K562 (cell line): ENCODE measurements around the gene PRPF18. TPM values are rescaled to one million over a fixed set of nuclear protein-coding genes. Genes with fewer than 3 reads are reported as not detected.
A peak's percentile ranks its signal among the peaks of the same experiment; 100 is the strongest.

Experiments used
- ATF2 ChIP-seq: sonication (generic); formaldehyde crosslinking; IDR thresholded peaks from 2 replicates; pipeline ENCODE4 v1.8.1; 2022; ENCODE audit warnings: missing genetic modification reagents
- BCL6 ChIP-seq: fragments of 250-450 bp; sonication (Bioruptor Pico); IDR thresholded peaks from 2 replicates; pipeline ENCODE4 v1.4.0; 2020
- CBX5 ChIP-seq: IDR thresholded peaks from 2 replicates; pipeline ENCODE4 v1.6.1; 2014; ENCODE audit warnings: low read depth, borderline replicate concordance
- CTCF ChIP-seq, 3 experiments: IDR thresholded peaks in 2 of 3; conservative IDR thresholded peaks in 1 of 3; 2 replicates each; pipeline ENCODE4 v1.5.1; 2011 to 2012; ENCODE audit warnings: low read length in 3 of 3, mild to moderate bottlenecking in 3 of 3, control low read depth in 2 of 3, improper control_type of control experiment in 1 of 3, inconsistent platforms in 1 of 3, low read depth in 1 of 3, mixed read lengths in 1 of 3, moderate library complexity in 1 of 3; ENCODE audit not compliant: insufficient read depth in 2 of 3
- DPF2 ChIP-seq: fragments of 450-650 bp; IDR thresholded peaks from 2 replicates; pipeline ENCODE4 v1.6.1; 2016
- ERF ChIP-seq: fragments of 450-650 bp; formaldehyde crosslinking; IDR thresholded peaks from 2 replicates; pipeline ENCODE4 v1.4.0; 2020; ENCODE audit warnings: mild to moderate bottlenecking, mixed read lengths
- GABPB1 ChIP-seq: sonication (generic); formaldehyde crosslinking; IDR thresholded peaks from 2 replicates; pipeline ENCODE4 v1.8.0; 2022; ENCODE audit warnings: mild to moderate bottlenecking, missing genetic modification reagents
- MLLT1 ChIP-seq, 2 experiments: fragments of 450-650 bp; IDR thresholded peaks; 2 replicates each; pipeline ENCODE4 v1.6.1; 2016
- NR3C1 ChIP-seq: sonication (generic); formaldehyde crosslinking; IDR thresholded peaks from 2 replicates; pipeline ENCODE4 v1.8.1; 2022; ENCODE audit warnings: missing genetic modification reagents
- POLR2G ChIP-seq: fragments of 200-400 bp; formaldehyde crosslinking; IDR thresholded peaks from 2 replicates; pipeline ENCODE4 v1.6.1; 2017; ENCODE audit warnings: low read depth, mild to moderate bottlenecking, antibody characterized with exemption, low read length, moderate library complexity
- RUNX1 ChIP-seq: sonication (generic); IDR thresholded peaks from 2 replicates; pipeline ENCODE4 v1.6.1; 2016; ENCODE audit warnings: antibody characterized with exemption, low read depth
- SNAPC5 ChIP-seq: fragments of 250-450 bp; sonication (Bioruptor Pico); IDR thresholded peaks from 2 replicates; pipeline ENCODE4 v1.8.0; 2021; ENCODE audit warnings: moderate library complexity, mild to moderate bottlenecking, inconsistent platforms
- XRCC5 ChIP-seq: fragments of 200-400 bp; formaldehyde crosslinking; IDR thresholded peaks from 2 replicates; pipeline ENCODE4 v1.6.1; 2017; ENCODE audit warnings: low read depth, mild to moderate bottlenecking, low read length
- ZBTB1 ChIP-seq: sonication (generic); formaldehyde crosslinking; IDR thresholded peaks from 2 replicates; pipeline ENCODE4 v1.8.1; 2023; ENCODE audit warnings: missing genetic modification reagents, low read depth, mild to moderate bottlenecking, borderline replicate concordance
- ZNF253 ChIP-seq: fragments of 250-450 bp; sonication (Bioruptor Pico); conservative IDR thresholded peaks from 2 replicates; pipeline ENCODE4 v1.6.1; 2021; ENCODE audit warnings: mild to moderate bottlenecking
- ZNF280A ChIP-seq: fragments of 450-650 bp; IDR thresholded peaks from 2 replicates; pipeline ENCODE4 v1.6.1; 2018; ENCODE audit warnings: mild to moderate bottlenecking, low read depth; ENCODE audit not compliant: partially characterized antibody
- polyA plus RNA-seq, 8 experiments: library from polyadenylated mRNA; depleted of rRNA in 4 of 8; stranded (reverse) in 5 of 8; unstranded in 3 of 8; fragments of >200 nt; fragmentation: Nextera tagmentation in 2 of 8; fragmentation: Illumina TruSeq in 1 of 8; extraction: Ambion mirVana in 2 of 8; extraction: Trizol in 1 of 8; gene quantifications; 2 replicates each; pipeline versions ENCODE4 v1.2.1 to v1.2.3, GENCODE V29; 2011 to 2014; ENCODE audit warnings: inconsistent platforms in 1 of 8, missing spikeins in 1 of 8
- total RNA-seq, 7 experiments: library from RNA; depleted of rRNA in 6 of 7; stranded (reverse); fragments of >200 nt in 6 of 7; fragmentation: Illumina TruSeq in 2 of 7; extraction: Trizol in 2 of 7; gene quantifications; 2 replicates each; pipeline versions ENCODE4 v1.2.1 to v1.2.3, GENCODE V29; 2011 to 2021; ENCODE audit warnings: low replicate concordance in 1 of 7

Gene PRPF18
- total and polyA plus RNA-seq, 9 of the 15 experiments (the other 6 are each of a cell fraction or from before 2014, with no cell fraction given) = 14.0 to 30.6 (median 23.1) TPM

- peak; percentile 93 to 98 (median 93) for TF ChIP-seq CTCF (IDR thresholded peaks at IDR 0.05 in 2 of 3, conservative IDR thresholded peaks at IDR 0.05 in 1 of 3; ENCODE audit: insufficient read depth in 2 of 3, low read depth in 1 of 3, low read length in 3 of 3)
- no peak for TF ChIP-seq ZNF253
- TF ChIP-seq POLR2G = peak; percentile 89
- TF ChIP-seq ERF (CRISPR knock-in tag) = no peak
- TF ChIP-seq GABPB1 = peak; percentile 97
- TF ChIP-seq ATF2 (CRISPR knock-in tag) = no peak
- TF ChIP-seq ZBTB1 (CRISPR knock-in tag) = no peak
- no peak for TF ChIP-seq RUNX1
- TF ChIP-seq BCL6 = no peak
- peak; percentile 95 for TF ChIP-seq XRCC5
- TF ChIP-seq MLLT1 (IDR thresholded peaks at IDR 0.05) = no peak; a peak in 1 of 4 replicates
- TF ChIP-seq NR3C1 (CRISPR knock-in tag) = no peak
- no peak for TF ChIP-seq ZNF280A
- no peak for TF ChIP-seq DPF2
- TF ChIP-seq SNAPC5 (CRISPR knock-in tag) = no peak
- 0 out of 2 replicates have a peak, but pooled peaks have one; percentile 42 for TF ChIP-seq CBX5
These were observed at the start of gene PRPF18 (continued) for GRCh38 chr10:13586676-13587355.
